ENCODE measurements around the gene MRPS9. TPM values are rescaled to one million over a fixed set of nuclear protein-coding genes. Genes with fewer than 3 reads are reported as not detected.

MRPS9 gene
- total RNA-seq: 17.3 and 20.1 TPM in 2 replicates

DNA sequence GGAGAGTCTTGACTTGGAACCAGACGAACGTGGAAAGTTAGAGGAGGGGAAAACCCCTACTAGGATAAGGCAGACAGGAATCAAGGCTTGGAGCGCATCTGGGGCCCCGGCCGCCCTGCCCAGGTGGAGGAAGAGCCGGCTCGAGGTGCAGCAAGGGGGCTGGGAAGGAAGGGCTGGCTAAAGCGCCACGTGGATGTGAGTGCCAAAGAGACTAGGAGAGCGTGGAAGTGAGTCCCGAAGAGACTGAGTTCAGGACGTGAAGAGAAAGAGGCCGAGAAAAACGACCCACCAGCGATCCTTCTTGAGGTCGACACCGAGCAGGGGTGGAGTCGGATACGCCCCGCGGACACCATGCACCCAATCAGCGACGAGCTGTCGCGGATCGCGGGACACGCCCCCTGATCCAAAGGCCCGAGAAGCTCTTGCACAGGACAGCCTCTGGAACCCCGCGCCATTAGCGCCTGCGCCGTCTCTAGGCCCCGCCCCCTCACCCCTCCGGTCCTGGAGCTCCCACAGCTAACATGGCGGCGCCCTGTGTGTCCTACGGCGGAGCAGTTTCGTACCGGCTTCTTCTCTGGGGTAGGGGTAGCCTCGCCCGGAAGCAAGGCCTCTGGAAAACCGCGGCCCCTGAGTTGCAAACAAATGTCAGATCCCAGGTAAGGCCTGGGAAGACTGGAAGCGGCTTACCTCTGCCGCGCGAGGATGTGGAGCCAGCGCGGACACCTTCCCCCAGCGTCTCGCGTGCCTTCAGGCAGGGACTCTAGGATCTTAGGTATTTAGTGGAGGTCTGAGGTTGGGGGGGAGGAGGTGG is at the start of gene MRPS9:
TSS of gene MRPS9 (plus strand) at position 498 of the 811 bp plus-strand sequence. CDS start at position 522, 24 bp downstream.

Other genes starting within 250 kb of the MRPS9 start
- gene POU3F3, start 184.0 kb upstream of the MRPS9 start, total RNA-seq: not detected in 2 replicates
- 0.33 TPM in 1 of 2 replicates, not detected in the other for gene GPR45, start 203.7 kb downstream of the MRPS9 start, total RNA-seq